MCF 10A (cell line): ENCODE results near the gene PATJ. TPM values are rescaled to one million over a fixed set of nuclear protein-coding genes. Genes with fewer than 3 reads are reported as not detected.

Experiments
- BruUV-seq: library from RNA; stranded (reverse); fragments of 400-500 nt; replicated peaks from 2 replicates; lab custom pipeline; 2021; lab: Mats Ljungman, UMichigan
- CTCF ChIA-PET: fragments of 300-600 bp; sonication (Branson Sonifier 250); formaldehyde crosslinking; extraction: SDS; loops from one replicate; lab custom pipeline; 2021; ENCODE audit warnings: antibody characterized with exemption, inconsistent platforms; lab: Yijun Ruan, JAX
- POLR2A ChIA-PET: fragments of 300-600, 350-650 bp; sonication (Branson Sonifier 250); formaldehyde crosslinking; extraction: SDS; loops from one replicate; lab custom pipeline; 2020; ENCODE audit warnings: antibody characterized with exemption, inconsistent platforms; lab: Yijun Ruan, JAX
- DNase-seq: peaks from one replicate; pipeline ENCODE4 v3.0.0-alpha.2; 2018; ENCODE audit not compliant: unreplicated experiment
- H3K27ac Mint-ChIP-seq: one replicate; pipeline ENCODE4 v1.8.0; 2022; ENCODE audit warnings: mild to moderate bottlenecking, low read depth, mixed read lengths; ENCODE audit not compliant: unreplicated experiment
- H3K27me3 Mint-ChIP-seq: one replicate; pipeline ENCODE4 v1.8.0; 2022; ENCODE audit warnings: mixed read lengths; ENCODE audit not compliant: insufficient read depth, unreplicated experiment
- H3K36me3 Mint-ChIP-seq: one replicate; pipeline ENCODE4 v1.8.0; 2022; ENCODE audit warnings: mild to moderate bottlenecking, moderate library complexity, mixed read lengths; ENCODE audit not compliant: insufficient read depth, unreplicated experiment
- H3K4me1 Mint-ChIP-seq: one replicate; pipeline ENCODE4 v1.8.0; 2022; ENCODE audit warnings: mixed read lengths; ENCODE audit not compliant: insufficient read depth, unreplicated experiment
- H3K4me3 Mint-ChIP-seq: one replicate; pipeline ENCODE4 v1.8.0; 2022; ENCODE audit warnings: mild to moderate bottlenecking, moderate library complexity, mixed read lengths; ENCODE audit not compliant: unreplicated experiment
- H3K9me3 Mint-ChIP-seq: one replicate; pipeline ENCODE4 v1.8.0; 2022; ENCODE audit warnings: mixed read lengths; ENCODE audit not compliant: unreplicated experiment
- intact Hi-C: fragments of 100-400 bp; cut with micrococcal nuclease; formaldehyde crosslinking; loops from 2 replicates; pipeline ENCODE4 v1.14.1; 2022
- total RNA-seq: library from RNA; stranded (reverse); gene quantifications from 2 replicates; pipeline ENCODE4 v1.2.3, GENCODE V29; 2022
- TF ChIP-seq, protein P1 (sequence below): fragments of 200-600 bp; IDR thresholded peaks from one replicate; pipeline ENCODE4 v1.8.0; 2022; ENCODE audit warnings: antibody characterized with exemption, mild to moderate bottlenecking; ENCODE audit not compliant: unreplicated experiment

The PATJ gene
- total RNA-seq, 1 experiment from 2014 or later, result 28.7 TPM

DNA sequence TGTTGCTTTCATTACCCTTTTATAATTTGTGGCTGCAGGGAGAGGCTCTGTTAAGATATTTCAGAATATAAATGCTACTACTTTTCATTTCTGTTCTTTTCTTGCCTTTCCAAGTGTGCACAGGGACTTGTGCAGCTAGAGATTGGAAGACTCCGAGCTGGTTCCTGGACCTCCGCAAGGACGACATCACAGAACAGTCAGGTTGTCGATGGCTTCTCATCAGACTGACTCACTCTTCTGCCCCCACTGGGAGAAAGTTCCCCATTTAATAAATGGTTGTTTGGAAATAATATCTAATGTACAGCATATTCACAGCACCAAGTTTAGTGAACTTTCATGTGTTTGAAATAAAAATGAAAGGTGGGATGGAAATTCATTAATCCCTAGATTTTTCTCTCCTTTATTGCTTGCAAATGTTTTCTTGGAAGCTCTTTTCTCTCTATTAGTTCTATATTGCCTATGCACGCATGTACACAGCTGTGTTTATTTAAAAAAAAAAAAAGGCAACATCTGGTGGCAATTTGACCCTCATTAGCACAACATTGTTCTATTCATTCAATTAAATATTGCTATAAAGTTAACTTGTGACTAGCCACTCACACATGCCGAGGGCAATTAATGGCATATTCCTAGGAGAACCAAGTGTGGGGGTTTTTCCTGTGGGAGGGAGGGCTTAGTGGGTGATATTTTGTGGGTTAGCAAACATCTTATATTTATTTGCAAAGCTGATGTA is 374.9 kb downstream of the PATJ start:
- no peaks in the 10 kb centered on the region for H3K27me3 Mint-ChIP-seq
- DNase-seq, result no peak
- TF ChIP-seq, protein P1, sequence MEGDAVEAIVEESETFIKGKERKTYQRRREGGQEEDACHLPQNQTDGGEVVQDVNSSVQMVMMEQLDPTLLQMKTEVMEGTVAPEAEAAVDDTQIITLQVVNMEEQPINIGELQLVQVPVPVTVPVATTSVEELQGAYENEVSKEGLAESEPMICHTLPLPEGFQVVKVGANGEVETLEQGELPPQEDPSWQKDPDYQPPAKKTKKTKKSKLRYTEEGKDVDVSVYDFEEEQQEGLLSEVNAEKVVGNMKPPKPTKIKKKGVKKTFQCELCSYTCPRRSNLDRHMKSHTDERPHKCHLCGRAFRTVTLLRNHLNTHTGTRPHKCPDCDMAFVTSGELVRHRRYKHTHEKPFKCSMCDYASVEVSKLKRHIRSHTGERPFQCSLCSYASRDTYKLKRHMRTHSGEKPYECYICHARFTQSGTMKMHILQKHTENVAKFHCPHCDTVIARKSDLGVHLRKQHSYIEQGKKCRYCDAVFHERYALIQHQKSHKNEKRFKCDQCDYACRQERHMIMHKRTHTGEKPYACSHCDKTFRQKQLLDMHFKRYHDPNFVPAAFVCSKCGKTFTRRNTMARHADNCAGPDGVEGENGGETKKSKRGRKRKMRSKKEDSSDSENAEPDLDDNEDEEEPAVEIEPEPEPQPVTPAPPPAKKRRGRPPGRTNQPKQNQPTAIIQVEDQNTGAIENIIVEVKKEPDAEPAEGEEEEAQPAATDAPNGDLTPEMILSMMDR, result no peak
- H3K9me3 Mint-ChIP-seq, result no peaks in the 10 kb centered on the region
- POLR2A ChIA-PET, result interaction anchor here (1.3 kb wide), 1 partner anchor 23 kb away, joined by 3 read pairs; no protein-coding TSS in a partner anchor
- H3K4me3 Mint-ChIP-seq, result no peak overlapping the region
- H3K4me1 Mint-ChIP-seq, result no peaks in the 10 kb centered on the region
- peaks cover 13% of the 10 kb centered on the region for H3K36me3 Mint-ChIP-seq
- intact Hi-C loops, result no loop called here
- no TSS peak for BruUV-seq
- CTCF ChIA-PET, result interaction anchor here (0.6 to 7.1 kb wide), 5 partner anchors 14 to 36 kb away, joined by 3 to 50 read pairs (median 8); no protein-coding TSS in a partner anchor
- no peak overlapping the region for H3K27ac Mint-ChIP-seq

DNA sequence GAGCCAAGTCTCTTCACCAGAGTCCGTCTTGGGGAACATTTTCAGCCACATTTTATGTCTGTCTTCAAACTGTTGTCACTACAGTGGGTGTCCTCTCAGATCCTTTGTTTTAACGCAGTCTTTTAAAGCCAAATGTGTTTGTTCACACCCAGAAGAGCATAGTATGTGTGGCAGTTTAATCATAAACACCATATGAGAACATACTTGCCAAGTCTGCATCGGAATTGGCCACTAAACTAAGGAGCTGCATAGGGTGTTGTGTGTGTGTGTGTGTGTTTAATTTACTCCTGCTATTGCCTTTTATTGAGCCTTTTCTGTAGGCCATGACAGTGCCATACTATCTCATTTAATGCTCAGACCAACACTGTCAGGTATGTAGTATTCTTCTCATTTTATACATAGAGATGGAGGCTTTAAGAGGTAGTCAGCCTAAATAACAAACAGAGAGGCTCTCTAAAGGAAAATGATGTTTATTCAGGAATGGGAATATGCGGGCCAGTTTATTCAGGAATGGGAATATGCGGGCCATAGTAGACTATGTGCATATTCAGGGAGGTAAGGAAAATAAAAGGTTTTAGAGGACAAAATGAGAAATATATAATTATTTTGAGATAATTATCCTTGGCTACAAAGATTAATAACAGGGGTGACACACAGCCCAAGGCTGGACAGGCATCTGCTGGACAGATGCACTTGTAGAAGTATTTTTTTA is 384.5 kb downstream of the PATJ start:
- Mint-ChIP-seq H3K27ac (no peak overlapping the region), H3K27me3 (no peaks in the 10 kb centered on the region), H3K4me1 (no peaks in the 10 kb centered on the region), H3K4me3 (no peak overlapping the region), H3K36me3 (peaks cover 20% of the 10 kb centered on the region), H3K9me3 (no peaks in the 10 kb centered on the region)
- intact Hi-C loops, result no loop called here
- ChIA-PET CTCF (interaction anchor here (0.7 to 3.5 kb wide), 4 partner anchors 9 to 44 kb away, joined by 3 to 15 read pairs (median 9); no protein-coding TSS in a partner anchor), POLR2A (no interaction called here)
- TF ChIP-seq, protein P1, result no peak
- BruUV-seq, result no TSS peak
- no peak for DNase-seq

DNA sequence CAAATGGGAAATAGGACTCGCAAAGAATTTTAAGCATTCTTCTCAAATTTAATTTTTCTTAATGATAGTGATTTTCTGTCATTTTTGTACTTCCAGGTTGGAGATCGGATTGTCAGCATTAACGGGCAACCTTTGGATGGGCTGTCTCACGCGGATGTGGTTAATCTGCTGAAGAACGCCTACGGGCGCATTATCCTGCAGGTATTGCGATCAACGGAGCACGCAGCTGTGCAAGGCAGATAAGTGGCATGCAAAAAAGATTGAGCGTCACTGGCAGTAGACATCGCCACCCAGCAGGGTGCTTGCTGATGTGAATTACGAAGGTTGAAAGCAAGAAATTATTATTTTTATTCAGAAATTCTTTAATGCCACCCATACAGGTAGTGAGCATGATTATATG is 386.5 kb downstream of the PATJ start:
- Mint-ChIP-seq H3K27me3 (no peaks in the 10 kb centered on the region), H3K4me1 (no peaks in the 10 kb centered on the region), H3K4me3 (no peak overlapping the region), H3K9me3 (no peaks in the 10 kb centered on the region), H3K27ac (no peak overlapping the region), H3K36me3 (peaks cover 36% of the 10 kb centered on the region)
- no TSS peak for BruUV-seq
- ChIA-PET POLR2A (interaction anchor here (0.6 kb wide), 1 partner anchor 171 kb away, joined by 4 read pairs; no protein-coding TSS in a partner anchor), CTCF (interaction anchor here (0.8 to 8.0 kb wide), 5 partner anchors 10 to 49 kb away, joined by 3 to 134 read pairs (median 13); no protein-coding TSS in a partner anchor)
- TF ChIP-seq, protein P1, result no peak
- no peak for DNase-seq
- intact Hi-C loops, result no loop called here
